Caco-2 (cell line): ENCODE measurements around the gene HIVEP3. TPM values are rescaled to one million over a fixed set of nuclear protein-coding genes. Genes with fewer than 3 reads are reported as not detected.

Experiments used
- BruUV-seq: library from RNA; stranded (reverse); fragments of 400-500 nt; replicated peaks from 2 replicates; lab custom pipeline; 2021; lab: Mats Ljungman, UMichigan
- CTCF ChIA-PET: fragments of 300-600 bp; sonication (Branson Sonifier 250); formaldehyde crosslinking; loops from one replicate; lab custom pipeline; 2022; ENCODE audit warnings: antibody characterized with exemption; lab: Charles Lee
- POLR2A ChIA-PET: fragments of 300-600 bp; sonication (Branson Sonifier 250); formaldehyde crosslinking; loops from one replicate; lab custom pipeline; 2022; ENCODE audit warnings: antibody characterized with exemption; lab: Charles Lee
- DNase-seq, 2 experiments: peaks; one replicate each; pipeline versions ENCODE4 v3.0.0 to v3.0.0-alpha.2; 2020 to 2022
- H3K27me3 ChIP-seq: replicated peaks from 2 replicates; pipeline ENCODE4 v1.6.0; 2011; ENCODE audit warnings: low read length; ENCODE audit not compliant: control insufficient read depth, insufficient read depth
- H3K36me3 ChIP-seq: 2 replicates; pipeline ENCODE4 v1.5.1; 2011; ENCODE audit warnings: low read length; ENCODE audit not compliant: control insufficient read depth, insufficient read depth
- H3K4me1 ChIP-seq: fragments of 250-450 bp; sonication (Bioruptor Pico); 2 replicates; pipeline ENCODE4 v1.5.1; 2020; ENCODE audit warnings: mild to moderate bottlenecking
- H3K4me3 ChIP-seq: 2 replicates; pipeline ENCODE4 v1.5.1; 2011; ENCODE audit warnings: low read depth, mild to moderate bottlenecking, control low read depth, low read length
- H3K9me3 ChIP-seq: fragments of 250-450 bp; sonication (Bioruptor Pico); 2 replicates; pipeline ENCODE4 v1.5.1; 2020; ENCODE audit warnings: mild to moderate bottlenecking, moderate library complexity
- H3K27ac Mint-ChIP-seq: one replicate; pipeline ENCODE4 v1.8.0; 2022; ENCODE audit warnings: mixed read lengths; ENCODE audit not compliant: unreplicated experiment
- H3K27me3 Mint-ChIP-seq: one replicate; pipeline ENCODE4 v1.8.0; 2022; ENCODE audit warnings: mixed read lengths; ENCODE audit not compliant: insufficient read depth, unreplicated experiment
- H3K36me3 Mint-ChIP-seq: one replicate; pipeline ENCODE4 v1.8.0; 2022; ENCODE audit warnings: mild to moderate bottlenecking, mixed read lengths; ENCODE audit not compliant: insufficient read depth, unreplicated experiment
- H3K4me1 Mint-ChIP-seq: one replicate; pipeline ENCODE4 v1.8.0; 2022; ENCODE audit warnings: low read depth, mixed read lengths; ENCODE audit not compliant: unreplicated experiment
- H3K4me3 Mint-ChIP-seq: one replicate; pipeline ENCODE4 v1.8.0; 2022; ENCODE audit warnings: mild to moderate bottlenecking, moderate library complexity, mixed read lengths; ENCODE audit not compliant: unreplicated experiment
- H3K9me3 Mint-ChIP-seq: one replicate; pipeline ENCODE4 v1.8.0; 2022; ENCODE audit warnings: mixed read lengths; ENCODE audit not compliant: unreplicated experiment
- CTCF ChIP-seq, 2 experiments: fragments of 200-600 bp in 1 of 2; IDR thresholded peaks; 1 replicate in 1 of 2; 2 replicates in 1 of 2; pipeline versions ENCODE4 v1.5.1 to v1.8.0; 2011 to 2022; ENCODE audit warnings: antibody characterized with exemption in 1 of 2, control low read depth in 1 of 2, inconsistent platforms in 1 of 2, low read depth in 1 of 2, low read length in 1 of 2, mild to moderate bottlenecking in 1 of 2, moderate library complexity in 1 of 2; ENCODE audit not compliant: insufficient read depth in 1 of 2, severe bottlenecking in 1 of 2, unreplicated experiment in 1 of 2
- intact Hi-C: fragments of 100-400 bp; cut with micrococcal nuclease; formaldehyde crosslinking; loops from one replicate; pipeline ENCODE4 v1.10.0; 2022; ENCODE audit not compliant: unreplicated experiment
- total RNA-seq: library from RNA; stranded (reverse); gene quantifications from 2 replicates; pipeline ENCODE4 v1.2.3, GENCODE V29; 2022

The HIVEP3 gene
- total RNA-seq, 1 experiment from 2014 or later, result 0.25 TPM

DNA sequence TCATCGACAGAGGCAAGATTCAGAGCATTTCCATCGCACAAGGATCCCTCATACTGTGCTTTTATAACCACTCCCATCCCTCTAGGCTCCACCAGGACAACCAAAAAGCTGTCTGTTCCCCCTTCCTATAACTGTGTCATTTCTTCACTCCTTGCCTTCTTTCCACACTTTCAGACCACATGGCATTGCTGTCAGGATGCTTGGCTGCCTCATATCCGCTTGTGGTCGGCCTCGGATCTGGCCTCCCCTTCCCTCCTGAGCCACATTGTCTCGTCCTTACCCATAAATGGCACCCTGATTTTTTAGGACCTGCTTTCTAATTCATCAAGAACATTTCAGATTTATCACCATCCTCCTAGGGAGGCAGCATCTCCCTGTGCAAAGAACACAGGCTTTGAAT is 80.5 kb downstream of the HIVEP3 start:
- no peak for DNase-seq

GRCh38 chr1:41837691-41838090 is 81.0 kb downstream of the HIVEP3 start:
- ChIA-PET CTCF (no interaction called here), POLR2A (no interaction called here)
- H3K4me3 ChIP-seq, result no peak overlapping the region
- no peak for DNase-seq
- Mint-ChIP-seq H3K27me3 (peaks cover 27% of the 10 kb centered on the region), H3K9me3 (no peaks in the 10 kb centered on the region), H3K36me3 (no peaks in the 10 kb centered on the region), H3K4me3 (no peak overlapping the region), H3K4me1 (no peaks in the 10 kb centered on the region), H3K27ac (no peak overlapping the region)
- TF ChIP-seq CTCF (IDR thresholded peaks at IDR 0.05; ENCODE audit: insufficient read depth in 1 of 2, low read depth in 1 of 2, low read length in 1 of 2, severe bottlenecking in 1 of 2, unreplicated experiment in 1 of 2), result no peak
- H3K27me3 ChIP-seq, result no peaks in the 10 kb centered on the region
- intact Hi-C loops, result no loop called here
- no TSS peak for BruUV-seq
- H3K4me1 ChIP-seq, result no peaks in the 10 kb centered on the region
- H3K36me3 ChIP-seq, result no peaks in the 10 kb centered on the region
- H3K9me3 ChIP-seq, result no peaks in the 10 kb centered on the region

More for the DNA sequence above, 80.5 kb downstream of the HIVEP3 start:
- no TSS peak for BruUV-seq
- H3K4me1 ChIP-seq, result no peaks in the 10 kb centered on the region
- Mint-ChIP-seq H3K27ac (no peak overlapping the region), H3K4me1 (no peaks in the 10 kb centered on the region), H3K9me3 (no peaks in the 10 kb centered on the region), H3K36me3 (no peaks in the 10 kb centered on the region), H3K27me3 (peaks cover 27% of the 10 kb centered on the region), H3K4me3 (no peak overlapping the region)
- H3K4me3 ChIP-seq, result no peak overlapping the region
- H3K36me3 ChIP-seq, result no peaks in the 10 kb centered on the region
- no peaks in the 10 kb centered on the region for H3K9me3 ChIP-seq
- no peak for TF ChIP-seq CTCF (IDR thresholded peaks at IDR 0.05; ENCODE audit: insufficient read depth in 1 of 2, low read depth in 1 of 2, low read length in 1 of 2, severe bottlenecking in 1 of 2, unreplicated experiment in 1 of 2)
- intact Hi-C loops, result no loop called here
- no peaks in the 10 kb centered on the region for H3K27me3 ChIP-seq
- ChIA-PET CTCF (no interaction called here), POLR2A (no interaction called here)

GRCh38 chr1:41835485-41835884 is 83.2 kb downstream of the HIVEP3 start:
- no peak for DNase-seq
- Mint-ChIP-seq H3K27ac (no peak overlapping the region), H3K9me3 (no peaks in the 10 kb centered on the region), H3K27me3 (peaks cover 20% of the 10 kb centered on the region), H3K36me3 (no peaks in the 10 kb centered on the region), H3K4me1 (no peaks in the 10 kb centered on the region), H3K4me3 (no peak overlapping the region)
- ChIA-PET CTCF (interaction anchor here (0.6 kb wide), 1 partner anchor 174 kb away, joined by 3 read pairs; no protein-coding TSS in a partner anchor), POLR2A (no interaction called here)
- H3K36me3 ChIP-seq, result no peaks in the 10 kb centered on the region
- TF ChIP-seq CTCF (IDR thresholded peaks at IDR 0.05; ENCODE audit: insufficient read depth in 1 of 2, low read depth in 1 of 2, low read length in 1 of 2, severe bottlenecking in 1 of 2, unreplicated experiment in 1 of 2), result no peak
- no peaks in the 10 kb centered on the region for H3K4me1 ChIP-seq
- H3K9me3 ChIP-seq, result no peaks in the 10 kb centered on the region
- no TSS peak for BruUV-seq
- H3K4me3 ChIP-seq, result no peak overlapping the region
- intact Hi-C loops, result no loop called here
- no peaks in the 10 kb centered on the region for H3K27me3 ChIP-seq
